GM18951 (cell line): ENCODE results near the gene CDKL2.

Source experiments
- POLR2A ChIP-seq: IDR thresholded peaks from 4 replicates; pipeline ENCODE4 v1.6.1; 2011; ENCODE audit warnings: mild to moderate bottlenecking; ENCODE audit not compliant: insufficient read length, insufficient read depth; ENCODE audit errors: extremely low read depth
- in situ Hi-C: fragments of 300-500 bp; cut with MboI; formaldehyde crosslinking; loops from one replicate; pipeline ENCODE4 v1.12.0; 2022; ENCODE audit warnings: low sequenced_read_pairs, mixed read lengths, inconsistent platforms; ENCODE audit not compliant: unreplicated experiment

The CDKL2 gene

DNA sequence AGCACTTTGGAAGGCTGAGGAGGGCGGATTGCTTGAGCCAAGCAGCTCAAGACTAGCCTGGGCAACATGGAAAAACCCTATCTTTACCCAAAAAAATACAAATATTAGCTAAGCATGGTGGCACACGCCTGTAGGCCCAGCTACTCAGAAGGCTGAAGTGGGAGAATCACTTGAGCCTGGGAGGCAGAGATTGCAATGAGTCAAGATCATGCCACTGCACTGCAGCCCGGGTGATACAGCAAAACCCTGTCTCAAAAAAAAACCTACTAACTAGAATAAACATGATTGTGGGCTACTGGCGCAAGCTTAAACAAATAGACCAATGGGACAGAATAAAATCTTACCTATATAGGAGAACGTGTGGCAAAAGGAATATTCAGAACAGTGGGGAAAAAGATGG lies 7.3 kb downstream of the CDKL2 start:
- no peak for TF ChIP-seq POLR2A
- in situ Hi-C loops, result no loop called here

DNA sequence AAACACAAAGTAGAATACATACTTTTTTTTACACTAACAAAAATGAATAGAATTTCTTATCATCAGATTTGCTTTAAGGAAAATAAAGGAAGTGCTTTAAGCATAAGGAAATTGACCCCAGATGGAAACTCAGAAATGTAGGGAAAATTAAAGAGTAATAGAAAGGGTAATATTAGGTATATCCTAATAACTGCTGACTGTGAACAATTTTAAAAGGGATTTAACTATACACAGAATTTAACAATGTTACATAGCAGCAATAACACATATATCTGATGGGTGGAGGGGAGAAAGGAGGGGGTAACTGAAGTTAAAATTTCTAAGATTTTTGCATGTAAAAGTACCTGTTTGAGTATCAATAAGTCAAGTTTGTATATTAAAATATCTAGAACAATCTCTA lies 8.6 kb downstream of the CDKL2 start:
- in situ Hi-C loops, result no loop called here
- TF ChIP-seq POLR2A, result no peak

DNA sequence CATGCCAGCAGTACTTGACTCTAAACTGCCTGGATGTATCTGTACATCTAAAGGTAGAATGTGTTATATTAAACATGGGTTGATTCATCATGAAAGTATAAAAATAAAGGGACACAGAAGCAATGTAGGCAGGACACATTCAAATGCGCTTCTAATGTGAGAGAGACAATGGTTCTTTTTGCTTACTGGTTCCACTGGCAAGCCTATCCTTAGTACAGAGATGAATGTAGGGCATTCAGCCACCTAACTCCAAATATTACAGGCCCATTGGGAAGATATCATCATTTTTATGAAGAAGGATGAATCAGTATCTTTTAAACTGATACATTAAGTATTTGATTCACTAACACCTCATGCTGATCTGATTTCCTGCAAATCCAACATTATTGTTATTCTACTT lies 18.0 kb downstream of the CDKL2 start:
- no peak for TF ChIP-seq POLR2A
- in situ Hi-C loops, result no loop called here

DNA sequence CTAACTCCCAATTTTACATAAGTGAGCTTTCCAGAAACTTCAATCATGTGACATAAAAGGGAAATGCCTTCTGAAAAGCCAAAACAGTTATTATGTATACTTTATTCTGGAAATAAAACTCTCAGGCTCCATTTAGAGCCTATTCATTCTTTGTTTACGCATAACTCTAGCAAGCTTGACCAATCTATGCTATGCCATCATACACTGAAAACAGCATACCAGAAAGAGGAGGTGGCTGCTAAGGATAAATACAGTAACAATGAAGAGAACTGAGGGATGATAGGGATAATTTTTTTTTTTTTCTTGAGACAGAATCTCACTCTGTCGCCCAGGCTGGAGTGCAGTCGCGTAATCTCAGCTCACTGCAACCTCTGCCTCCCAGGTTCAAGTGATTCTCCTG lies 24.4 kb downstream of the CDKL2 start:
- no peak for TF ChIP-seq POLR2A
- in situ Hi-C loops, result no loop called here

DNA sequence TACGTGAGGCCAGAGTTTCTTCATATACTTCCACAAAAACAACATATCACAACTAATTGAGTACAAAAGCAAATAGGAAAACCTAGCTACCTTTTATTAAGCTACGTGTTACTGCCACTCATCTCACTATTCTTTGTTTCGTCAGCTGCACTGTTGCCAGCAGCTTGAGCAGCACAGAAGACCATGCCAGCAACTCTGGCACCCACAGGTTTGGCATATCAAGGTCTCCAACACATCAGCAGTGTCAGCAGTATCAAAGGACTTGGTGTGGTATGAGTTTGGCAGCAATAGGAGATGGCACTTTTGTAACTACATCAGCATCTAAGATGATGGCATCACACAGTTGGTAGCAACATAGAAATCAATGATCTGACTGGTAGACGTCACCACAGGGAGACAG lies 30.7 kb downstream of the CDKL2 start:
- in situ Hi-C loops, result no loop called here
- TF ChIP-seq POLR2A, result no peak

DNA sequence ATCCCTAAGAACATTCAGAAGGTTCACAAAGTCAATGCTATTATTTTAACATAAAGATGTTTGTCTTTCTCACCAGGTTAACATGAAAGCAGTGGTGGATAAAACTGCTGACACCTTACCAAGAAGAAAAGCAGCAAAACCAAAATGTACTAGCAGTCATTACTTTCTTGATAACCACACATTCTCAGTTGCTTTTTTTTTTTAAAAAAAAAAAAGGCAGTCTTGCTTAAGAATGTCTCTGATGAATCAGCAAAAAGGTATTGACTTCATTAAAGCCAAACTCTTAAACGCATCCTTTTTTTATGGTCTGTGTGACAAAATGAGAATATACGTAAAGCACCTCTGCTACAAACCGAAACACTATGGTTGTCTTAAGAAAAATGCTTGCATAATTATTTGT lies 31.9 kb downstream of the CDKL2 start:
- in situ Hi-C loops, result no loop called here
- no peak for TF ChIP-seq POLR2A

DNA sequence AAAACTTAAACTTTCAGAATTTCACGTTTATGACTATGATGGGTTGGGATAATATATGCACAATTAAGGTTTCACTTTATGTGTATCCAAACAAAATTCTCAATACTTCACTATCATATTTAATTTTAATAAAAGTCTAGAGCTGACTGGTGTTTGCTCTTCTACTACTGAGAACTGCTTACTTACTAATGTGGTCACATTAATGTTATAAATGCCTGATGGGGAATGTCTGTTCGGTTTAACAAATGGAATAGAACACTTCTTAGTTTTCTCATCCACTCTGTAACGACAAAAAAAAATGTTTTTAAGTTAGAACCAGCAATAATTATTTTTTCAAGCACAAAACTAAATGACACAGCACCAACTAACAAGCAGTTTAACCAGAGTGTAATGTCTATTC lies 34.3 kb downstream of the CDKL2 start:
- no peak for TF ChIP-seq POLR2A
- in situ Hi-C loops, result no loop called here

DNA sequence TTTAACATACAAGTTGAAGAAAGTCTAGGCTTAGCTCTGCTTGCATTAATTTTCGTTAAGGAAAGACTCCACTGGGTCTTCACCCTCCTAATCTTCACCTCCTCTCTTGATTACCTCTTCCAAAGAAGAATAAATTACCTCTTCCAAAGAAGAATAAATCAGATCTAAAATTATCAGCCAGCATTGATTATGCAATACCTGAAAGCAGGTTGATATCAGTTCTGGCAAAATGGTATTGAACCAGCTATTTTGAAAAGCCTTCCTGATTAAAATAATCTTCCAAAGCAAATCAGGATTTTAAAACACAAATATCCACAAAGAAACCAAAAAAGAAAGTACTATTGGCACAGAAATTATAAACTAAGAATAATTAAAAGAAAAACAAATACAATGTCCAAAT lies 36.9 kb downstream of the CDKL2 start:
- no peak for TF ChIP-seq POLR2A
- in situ Hi-C loops, result no loop called here

DNA sequence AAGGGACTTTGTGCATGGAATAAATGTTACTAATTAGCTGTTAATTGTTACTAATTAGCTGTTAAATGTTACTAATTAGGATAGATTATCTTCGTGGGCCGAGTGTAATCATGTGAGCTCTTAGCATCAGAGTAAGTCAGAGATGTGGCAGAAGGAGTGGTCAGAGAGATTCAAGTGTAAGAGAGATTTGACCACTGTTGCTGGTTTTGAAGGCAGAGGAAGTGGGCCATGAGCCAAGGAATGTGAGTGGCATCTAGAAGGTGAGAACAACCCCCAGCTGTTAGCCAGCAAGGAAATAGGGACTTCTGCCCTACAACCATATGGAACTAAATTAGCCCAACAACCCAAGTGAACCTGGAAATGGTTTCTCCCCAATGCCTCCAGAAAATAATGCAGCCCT lies 46.3 kb downstream of the CDKL2 start:
- in situ Hi-C loops, result no loop called here
- no peak for TF ChIP-seq POLR2A

DNA sequence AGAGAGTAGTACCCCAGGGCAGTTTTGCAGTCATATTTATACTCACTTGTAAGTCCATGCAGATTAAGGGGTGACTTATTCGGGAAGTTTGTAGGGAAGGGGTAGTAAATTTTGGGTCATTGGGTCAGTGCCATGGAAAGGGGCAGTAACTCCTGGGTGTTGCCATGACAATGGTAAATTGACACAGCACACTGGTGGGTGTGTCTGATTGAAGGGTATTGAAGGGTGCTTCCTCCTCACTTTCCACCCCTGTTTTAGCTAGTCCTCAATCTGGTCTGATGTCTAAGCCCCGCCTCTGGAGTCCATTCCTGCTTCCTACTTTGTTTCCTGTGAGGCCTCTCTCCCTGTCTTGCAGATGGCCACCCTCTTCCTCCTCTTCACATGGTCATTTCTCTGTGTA lies 62.6 kb downstream of the CDKL2 start:
- TF ChIP-seq POLR2A, result no peak
- in situ Hi-C loops, result no loop called here

DNA sequence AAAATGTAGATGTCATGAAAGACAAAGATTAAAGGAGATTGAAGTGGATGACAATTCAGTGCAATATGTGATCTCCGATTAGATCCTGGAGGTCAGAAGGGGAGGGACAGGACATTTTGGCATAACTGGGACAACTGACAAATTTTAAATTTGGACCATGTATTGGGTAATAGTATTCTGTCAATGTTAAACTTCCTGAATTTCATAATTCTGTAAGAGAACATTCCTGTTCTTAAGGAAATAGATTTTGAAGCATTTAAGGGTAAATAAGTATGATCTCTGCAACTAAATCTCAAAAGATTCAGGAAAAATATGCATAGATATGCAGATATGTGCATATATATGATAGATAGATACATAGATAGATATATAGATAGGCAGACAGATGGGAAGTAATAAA lies 63.4 kb downstream of the CDKL2 start:
- TF ChIP-seq POLR2A, result no peak
- in situ Hi-C loops, result no loop called here

DNA sequence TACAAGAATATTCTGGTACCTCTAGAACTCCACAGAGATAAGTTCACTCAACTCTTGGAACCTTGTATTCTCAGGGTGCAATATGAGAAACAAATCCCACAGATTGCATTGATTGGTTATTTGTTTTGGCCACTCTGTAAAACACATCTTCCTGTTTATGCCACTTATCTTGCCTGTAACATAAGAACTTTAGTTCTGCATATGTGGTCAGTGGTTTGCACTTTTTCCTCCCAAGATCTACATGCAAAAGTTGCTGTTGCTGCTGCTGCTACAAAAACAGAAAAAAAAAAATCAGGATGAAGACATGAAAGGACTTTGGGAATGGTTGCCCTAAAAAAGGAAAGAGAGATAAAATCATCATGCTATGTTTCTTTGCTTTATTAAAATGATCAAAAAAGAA lies 64.8 kb downstream of the CDKL2 start:
- in situ Hi-C loops, result no loop called here
- TF ChIP-seq POLR2A, result no peak

DNA sequence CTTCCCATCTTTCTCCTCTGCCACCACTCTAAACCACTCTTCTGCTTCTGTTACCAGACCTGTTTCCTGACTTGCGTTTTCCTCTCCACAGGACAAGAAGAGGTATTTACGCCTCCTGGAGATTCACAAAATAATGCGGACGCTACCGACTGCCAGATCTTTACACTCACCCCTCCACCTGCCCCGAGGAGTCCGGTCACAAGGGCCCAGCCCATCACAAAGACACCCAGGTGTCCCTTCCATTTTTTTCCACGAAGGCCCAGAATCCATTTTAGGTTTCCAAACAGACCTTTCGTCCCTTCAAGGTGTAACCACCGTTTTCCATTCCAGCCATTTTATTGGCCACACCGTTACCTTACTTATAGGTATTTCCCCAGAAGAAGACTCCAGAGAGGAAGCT lies 66.3 kb downstream of the CDKL2 start:
- in situ Hi-C loops, result no loop called here

DNA sequence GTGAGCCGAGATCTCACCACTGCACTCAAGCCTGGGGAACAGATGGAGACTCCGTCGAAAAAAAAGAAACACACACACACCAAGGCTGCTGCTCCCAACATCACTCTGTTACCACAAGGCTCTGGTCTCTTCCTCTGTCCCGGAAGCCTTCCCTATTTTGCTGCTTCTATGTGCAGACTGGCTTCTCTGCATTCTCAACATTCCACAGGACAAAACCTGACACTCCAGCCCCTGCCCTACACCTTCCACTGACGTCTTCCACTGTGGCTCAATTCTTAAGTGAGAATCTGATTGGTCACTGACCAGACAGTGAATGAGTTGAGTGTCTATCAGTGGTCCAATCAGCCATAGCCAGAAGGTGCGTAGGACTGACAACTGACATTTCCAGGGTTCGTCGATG lies 68.5 kb downstream of the CDKL2 start:
- in situ Hi-C loops, result no loop called here
- no peak for TF ChIP-seq POLR2A

More for the DNA sequence above, 66.3 kb downstream of the CDKL2 start:
- TF ChIP-seq POLR2A, result no peak

DNA sequence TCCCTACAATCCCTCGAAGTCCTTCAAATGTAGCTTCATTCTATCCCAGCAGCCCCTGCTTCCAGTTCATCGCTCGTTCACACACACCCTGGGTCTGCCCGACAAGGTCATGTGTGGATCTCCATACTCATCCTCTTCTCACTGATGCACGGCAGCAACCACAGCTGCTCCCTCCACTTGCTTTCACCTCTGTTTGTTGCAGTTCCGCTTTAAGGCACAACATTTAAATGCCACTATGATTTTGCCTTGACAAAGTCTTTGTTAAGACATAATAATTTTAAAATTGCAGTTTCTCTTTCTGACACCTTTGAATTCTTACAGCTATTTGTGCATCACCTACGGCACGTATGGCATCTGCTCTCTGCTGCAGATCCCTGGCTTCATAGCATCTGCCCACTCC lies 72.6 kb downstream of the CDKL2 start:
- TF ChIP-seq POLR2A, result no peak
- in situ Hi-C loops, result no loop called here
